Brain microvascular endothelial cell (primary cell): ENCODE measurements around the gene NRF1.
A peak's percentile ranks its signal among the peaks of the same experiment; 100 is the strongest.
"Not testable (repeated sequence)": the region's sequence is repeated elsewhere in the genome, so short reads cannot be mapped to it uniquely, and the experiment has no call there.

Source experiments
- DNase-seq: peaks from one replicate; pipeline ENCODE4 v3.0.0-alpha.2; 2020
- H3K27ac ChIP-seq: fragments of 250-450 bp; sonication (Bioruptor Pico); 2 replicates; pipeline ENCODE4 v1.5.1; 2020; ENCODE audit warnings: mild to moderate bottlenecking, moderate library complexity
- H3K27me3 ChIP-seq: fragments of 250-450 bp; sonication (Bioruptor Pico); replicated peaks from 2 replicates; pipeline ENCODE4 v1.5.1; 2020; ENCODE audit warnings: mild to moderate bottlenecking
- H3K36me3 ChIP-seq: fragments of 250-450 bp; sonication (Bioruptor Pico); replicated peaks from 2 replicates; pipeline ENCODE4 v1.5.1; 2020; ENCODE audit warnings: mild to moderate bottlenecking
- H3K4me3 ChIP-seq: 2 replicates; pipeline ENCODE4 v1.5.1; 2011; ENCODE audit warnings: low read depth, mild to moderate bottlenecking, control low read depth, low read length, moderate library complexity
- CTCF ChIP-seq: IDR thresholded peaks from 2 replicates; pipeline ENCODE4 v1.5.1; 2011; ENCODE audit warnings: low read depth, mild to moderate bottlenecking, moderate library complexity, low read length, control low read depth, inconsistent platforms; ENCODE audit errors: missing control alignments
- in situ Hi-C: cut with HindIII; loops from 2 replicates; pipeline ENCODE4 v1.10.0; 2017; ENCODE audit warnings: low sequenced_read_pairs, low pct_ligation_motif_present

Gene NRF1

GRCh38 chr7:129655811-129656210 lies 44.3 kb downstream of the NRF1 start:
- Histone ChIP-seq H3K27me3 (no peaks in the 10 kb centered on the region), H3K4me3 (no peak overlapping the region), H3K36me3 (peaks cover 8% of the 10 kb centered on the region), H3K27ac (no peak overlapping the region)
- in situ Hi-C loops, result no loop called here
- DNase-seq, result no peak
- no peak for TF ChIP-seq CTCF

DNA sequence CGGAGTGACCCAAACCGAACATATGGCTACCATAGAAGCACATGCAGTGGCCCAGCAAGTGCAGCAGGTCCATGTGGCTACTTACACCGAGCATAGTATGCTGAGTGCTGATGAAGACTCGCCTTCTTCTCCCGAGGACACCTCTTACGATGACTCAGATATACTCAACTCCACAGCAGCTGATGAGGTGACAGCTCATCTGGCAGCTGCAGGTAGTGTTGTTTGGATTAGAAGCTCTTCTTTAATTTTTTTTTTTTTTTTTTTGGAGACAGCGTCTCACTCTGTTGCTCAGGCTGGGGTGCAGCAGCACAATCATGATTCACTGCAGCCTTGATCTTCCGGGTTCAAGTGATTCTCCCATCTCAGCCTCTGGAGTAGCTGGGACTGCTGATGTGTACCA lies 45.8 kb downstream of the NRF1 start:
- no peak for DNase-seq
- no peaks in the 10 kb centered on the region for H3K27me3 ChIP-seq
- peaks cover 13% of the 10 kb centered on the region for H3K36me3 ChIP-seq
- in situ Hi-C loops, result no loop called here
- H3K4me3 ChIP-seq, result no peak overlapping the region
- no peak overlapping the region for H3K27ac ChIP-seq
- TF ChIP-seq CTCF, result no peak

DNA sequence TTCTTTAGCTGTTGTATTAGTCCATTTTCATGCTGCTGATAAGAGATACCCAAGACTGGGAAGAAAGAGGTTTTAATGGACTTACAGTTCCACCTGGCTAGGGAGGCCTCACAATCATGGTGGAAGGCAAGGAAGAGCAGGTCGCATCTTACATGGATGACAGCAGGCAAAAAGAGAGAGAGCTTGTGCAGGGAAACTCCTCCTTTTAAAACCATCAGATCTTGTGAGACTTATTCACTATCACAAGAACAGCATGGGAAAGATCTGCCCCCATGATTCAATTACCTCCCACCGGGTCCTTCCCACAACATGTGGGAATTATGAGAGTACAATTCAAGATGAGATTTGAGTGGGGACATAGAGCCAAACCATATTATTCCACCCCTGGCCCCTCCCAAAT lies 48.4 kb downstream of the NRF1 start:
- H3K4me3 ChIP-seq, DNase-seq, H3K27me3 ChIP-seq, in situ Hi-C loops, H3K27ac ChIP-seq: not testable (repeated sequence)
- peaks cover 13% of the 10 kb centered on the region for H3K36me3 ChIP-seq

DNA sequence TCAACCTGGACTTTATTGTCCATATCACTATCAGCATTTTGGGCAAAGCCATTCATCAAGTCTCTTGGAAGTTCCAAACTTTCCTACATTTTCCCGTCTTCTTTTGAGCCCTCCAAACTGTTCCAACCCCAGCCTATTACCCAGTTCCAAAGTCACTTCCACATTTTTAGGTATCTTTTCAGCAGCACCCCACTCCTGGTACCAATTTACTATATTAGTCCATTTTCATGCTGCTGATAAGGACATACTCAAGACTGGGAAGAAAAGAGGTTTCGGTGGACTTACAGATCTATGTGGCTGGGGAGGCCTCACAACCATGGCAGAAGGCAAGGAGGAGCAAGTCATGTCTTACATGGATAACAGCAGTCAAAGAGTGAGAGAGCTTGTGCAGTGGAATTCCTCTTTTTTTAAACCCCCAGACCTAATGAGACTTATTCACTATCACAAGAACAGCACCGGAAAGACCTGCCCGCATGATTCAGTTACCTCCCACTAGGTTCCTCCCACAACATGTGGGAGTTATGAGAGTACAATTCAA lies 50.2 kb downstream of the NRF1 start:
- in situ Hi-C loops, result no loop called here
- Histone ChIP-seq H3K36me3 (peaks cover 13% of the 10 kb centered on the region), H3K27me3 (no peaks in the 10 kb centered on the region), H3K27ac (no peak overlapping the region), H3K4me3 (no peak overlapping the region)
- DNase-seq, result no peak
- no peak for TF ChIP-seq CTCF

DNA sequence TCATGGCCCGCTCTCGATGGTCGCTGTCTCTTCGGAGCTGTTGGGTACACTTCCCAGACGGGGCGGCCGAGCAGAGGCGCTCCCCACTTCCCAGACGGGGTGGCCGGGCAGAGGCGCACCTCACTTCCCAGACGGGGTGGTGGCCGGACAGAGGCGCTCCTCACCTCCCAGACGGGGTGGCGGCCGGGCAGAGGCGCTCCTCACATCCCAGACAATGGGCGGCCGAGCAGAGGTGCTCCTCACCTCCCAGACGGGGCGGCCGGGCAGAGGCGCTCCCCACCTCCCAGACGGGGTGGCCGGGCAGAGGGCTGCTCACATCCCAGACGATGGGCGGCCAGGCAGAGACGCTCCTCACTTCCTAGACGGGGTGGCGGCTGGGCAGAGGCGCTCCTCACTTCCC lies 51.7 kb downstream of the NRF1 start:
- H3K4me3 ChIP-seq, in situ Hi-C loops, DNase-seq, H3K27me3 ChIP-seq, H3K27ac ChIP-seq: not testable (repeated sequence)
- H3K36me3 ChIP-seq, result peaks cover 13% of the 10 kb centered on the region

DNA sequence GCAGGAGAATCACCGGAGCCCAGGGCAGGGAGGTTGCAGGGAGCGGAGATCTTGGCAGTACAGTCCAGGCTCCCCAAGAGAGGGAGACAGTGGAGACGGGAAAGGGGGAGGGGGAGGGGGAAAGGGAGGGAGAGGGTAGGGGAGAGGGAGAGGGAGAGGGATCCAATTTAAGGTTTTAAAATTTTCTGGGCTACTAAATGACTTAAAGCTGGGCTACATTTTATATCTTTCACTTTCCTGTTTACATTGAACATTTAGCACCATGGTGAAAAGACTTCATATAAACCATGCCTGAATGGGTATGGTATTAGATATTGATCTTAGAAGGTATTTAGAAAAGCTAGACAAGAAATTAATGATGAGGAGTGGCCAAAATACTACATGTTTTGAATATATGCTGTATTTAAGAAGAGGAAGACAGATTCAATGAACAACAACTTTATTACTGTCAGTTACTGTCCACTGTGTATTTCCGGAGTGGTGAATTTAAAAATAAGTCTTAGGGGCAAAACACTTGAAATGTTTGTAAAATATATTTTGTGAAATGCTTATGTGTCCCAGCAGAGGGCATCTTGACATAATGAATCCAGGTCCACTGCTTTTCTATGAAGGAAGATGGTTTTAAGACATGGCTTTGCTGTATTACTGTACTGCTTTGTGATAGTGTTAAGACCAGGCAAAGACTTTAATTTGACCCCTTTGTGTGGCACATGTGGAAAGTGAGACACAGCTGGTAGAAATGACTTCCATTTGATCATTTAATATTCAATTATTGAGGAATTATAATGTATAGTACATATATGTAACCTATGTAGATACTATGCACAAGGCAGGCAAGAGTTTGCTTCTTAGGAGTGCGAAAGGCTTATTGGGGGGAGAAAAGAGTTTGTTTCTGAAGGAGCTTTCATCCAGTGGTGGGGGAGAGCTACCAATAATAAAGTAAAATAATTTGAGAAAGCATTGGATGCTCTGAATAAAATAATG lies 52.8 kb downstream of the NRF1 start:
- Histone ChIP-seq H3K27me3 (no peaks in the 10 kb centered on the region), H3K4me3 (no peak overlapping the region), H3K27ac (peak overlapping the region; percentile 6), H3K36me3 (peaks cover 13% of the 10 kb centered on the region)
- in situ Hi-C loops, result no loop called here
- peak; percentile 46 for TF ChIP-seq CTCF
- DNase-seq, result peak; percentile 49
